Myocyte (in vitro differentiated cells): ENCODE data around the gene ATAD5. TPM values are rescaled to one million over a fixed set of nuclear protein-coding genes. Genes with fewer than 3 reads are reported as not detected.
"Not testable (repeated sequence)": the region's sequence is repeated elsewhere in the genome, so short reads cannot be mapped to it uniquely, and the experiment has no call there.

Experiments used
- DNase-seq: peaks from one replicate; pipeline ENCODE4 v3.0.0-alpha.2; 2012; ENCODE audit warnings: low read depth
- total RNA-seq: library from RNA; depleted of rRNA; stranded (reverse); fragments of >200 nt; gene quantifications from 2 replicates; pipeline ENCODE4 v1.2.3, GENCODE V29; 2014

ATAD5 gene
- total RNA-seq, 1 donor from 2014 or later, result 0.67 TPM

- not testable (repeated sequence) for DNase-seq
These were observed 78.4 kb downstream of the ATAD5 start for GRCh38 chr17:30910151-30910550.

DNA sequence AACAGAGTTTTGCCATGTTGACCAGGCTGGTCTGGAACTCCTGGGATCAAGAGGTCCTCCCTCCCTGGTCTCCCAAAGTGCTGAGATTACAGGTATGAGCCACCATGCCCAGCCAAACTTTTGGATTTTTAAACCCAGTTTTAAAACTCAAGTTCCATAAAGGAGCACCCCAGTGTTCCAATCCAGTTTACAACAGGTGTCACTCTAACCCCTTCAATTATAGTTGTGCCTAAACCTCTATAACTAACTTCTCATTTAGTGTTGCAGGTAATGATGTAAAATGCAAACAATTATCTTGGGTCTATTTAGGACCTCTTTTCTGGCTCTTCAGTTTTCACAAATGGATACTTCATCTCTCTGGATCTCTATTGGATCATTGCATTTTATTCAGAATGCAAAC is 82.2 kb downstream of the ATAD5 start:
- DNase-seq, result no peak

DNA sequence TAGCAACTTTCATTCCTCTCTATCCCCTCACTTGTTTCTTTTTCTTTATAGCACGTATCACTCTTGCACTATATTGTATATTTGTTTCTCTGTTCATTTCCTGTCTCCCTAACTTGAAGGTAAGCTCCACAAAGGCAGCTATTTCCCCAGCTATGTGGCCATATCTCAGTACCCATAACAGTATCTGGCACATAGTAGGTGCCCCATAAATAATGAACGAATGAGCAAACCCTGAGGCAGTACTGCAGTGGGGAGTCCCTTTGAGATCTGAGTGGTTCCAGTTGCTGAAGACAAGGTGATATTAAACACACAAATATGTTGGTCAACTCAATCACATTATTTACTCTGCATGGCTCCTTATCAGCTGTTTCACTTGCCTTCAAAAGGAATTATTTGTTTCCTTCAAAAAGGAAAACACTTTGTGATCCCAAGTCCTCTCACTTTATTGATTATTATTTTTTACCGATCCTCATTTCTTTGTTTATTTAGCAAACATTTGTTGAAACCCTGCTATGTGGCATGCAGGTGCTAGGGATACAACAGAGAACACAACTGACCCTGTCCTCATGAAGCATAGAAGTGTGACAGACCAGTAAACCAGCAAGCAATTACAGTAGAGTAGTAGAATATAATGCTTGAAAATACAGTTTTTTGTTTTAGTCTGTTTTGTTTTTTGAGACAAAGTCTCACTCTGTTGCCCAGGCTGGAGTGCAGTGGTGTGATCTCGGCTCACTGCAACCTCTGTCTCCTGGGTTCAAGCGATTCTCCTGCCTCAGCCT is 84.3 kb downstream of the ATAD5 start:
- no peak for DNase-seq

DNA sequence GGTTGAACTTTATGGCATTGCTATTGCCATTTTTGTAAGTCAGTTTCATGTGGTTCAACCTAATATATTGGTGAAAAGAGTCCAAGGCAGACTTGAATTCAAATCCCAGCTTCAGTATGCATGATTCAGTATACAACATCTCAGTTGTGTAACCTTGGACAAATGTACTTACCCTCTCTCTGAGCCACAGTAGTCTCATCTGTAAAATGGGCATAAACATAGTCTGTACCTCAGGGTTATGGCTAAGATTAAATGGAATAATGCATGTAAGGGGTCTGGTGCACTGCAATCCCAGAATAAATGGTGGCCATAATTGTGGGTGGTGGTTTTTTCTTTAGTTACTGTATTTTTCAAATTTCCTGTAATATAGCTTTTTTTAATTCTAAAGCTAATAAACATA is 85.3 kb downstream of the ATAD5 start:
- DNase-seq, result no peak

GRCh38 chr17:30920282-30920681 is 88.5 kb downstream of the ATAD5 start:
- DNase-seq, result no peak

DNA sequence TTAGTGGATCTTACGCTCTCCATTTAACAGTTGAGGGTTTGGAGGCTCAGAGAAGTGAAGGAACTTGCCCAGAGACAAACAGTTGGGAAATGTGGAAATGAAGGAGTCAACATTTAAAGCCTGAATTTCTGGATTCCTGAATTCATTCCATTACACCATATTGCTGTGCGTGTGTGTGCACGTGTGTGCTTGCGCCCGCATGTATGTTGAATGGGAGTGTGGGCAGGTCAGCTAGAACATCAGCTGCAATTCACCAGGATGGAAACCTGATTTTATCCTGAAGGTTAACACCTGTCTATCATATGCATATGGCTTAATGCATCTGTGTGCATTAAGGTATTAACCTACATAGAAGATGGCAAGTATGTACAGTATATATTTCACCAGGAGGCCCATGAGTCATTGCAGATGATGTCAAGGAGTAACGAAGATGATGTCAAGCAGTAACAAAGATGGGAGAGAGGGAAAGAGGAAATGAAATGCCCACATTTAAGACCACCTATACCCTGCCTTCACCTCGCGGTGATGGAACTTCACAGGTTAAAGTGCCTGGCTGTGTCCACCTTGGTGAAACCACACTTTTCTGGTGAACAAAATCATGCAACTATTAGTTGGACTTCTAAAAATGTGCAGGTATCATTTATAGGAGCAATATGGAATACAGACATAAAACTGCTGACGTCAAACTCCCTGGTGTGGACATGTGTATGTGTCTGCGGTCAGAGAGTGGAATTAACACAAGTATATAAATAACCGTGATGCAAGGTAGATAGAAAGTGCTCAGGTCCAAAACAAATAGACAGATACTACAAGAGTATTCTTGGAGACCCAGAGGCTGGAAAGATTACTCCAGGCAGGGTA is 89.1 kb downstream of the ATAD5 start:
- no peak for DNase-seq

DNA sequence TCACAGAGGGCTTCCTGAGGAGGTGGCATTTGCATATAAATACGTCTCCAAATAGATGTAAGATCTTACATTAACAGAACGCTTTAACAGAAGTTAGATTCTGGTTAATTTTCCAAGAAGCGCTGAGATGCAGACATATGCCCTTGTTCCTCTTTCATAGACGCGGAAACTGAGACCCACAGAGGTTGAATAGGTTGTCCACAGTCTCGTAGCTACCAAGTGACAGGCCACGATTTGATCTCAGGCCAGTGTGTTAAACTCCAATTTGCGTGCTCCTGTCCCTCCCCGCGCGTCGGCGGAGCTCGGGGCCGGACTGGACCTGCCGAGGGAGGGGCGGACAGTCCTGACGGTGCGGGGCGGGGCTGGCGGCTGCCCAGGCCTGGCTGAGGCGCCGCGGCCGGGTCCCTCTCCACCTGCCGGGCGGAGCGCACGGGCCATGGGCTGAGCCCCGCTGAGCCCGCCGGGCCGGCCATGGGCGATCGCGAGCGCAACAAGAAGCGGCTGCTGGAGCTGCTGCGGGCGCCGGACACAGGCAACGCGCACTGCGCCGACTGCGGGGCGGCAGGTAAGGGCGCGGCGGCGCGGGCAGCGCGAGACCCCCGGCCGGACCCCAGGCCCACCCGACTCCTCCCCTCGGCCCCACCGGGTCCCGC is 89.9 kb downstream of the ATAD5 start, which contains the start of gene ADAP2:
Gene ADAP2 (plus strand): TSS at position 402 of the 653 bp plus-strand sequence. CDS start 70 bp downstream, at position 472.
- no peak for DNase-seq

DNA sequence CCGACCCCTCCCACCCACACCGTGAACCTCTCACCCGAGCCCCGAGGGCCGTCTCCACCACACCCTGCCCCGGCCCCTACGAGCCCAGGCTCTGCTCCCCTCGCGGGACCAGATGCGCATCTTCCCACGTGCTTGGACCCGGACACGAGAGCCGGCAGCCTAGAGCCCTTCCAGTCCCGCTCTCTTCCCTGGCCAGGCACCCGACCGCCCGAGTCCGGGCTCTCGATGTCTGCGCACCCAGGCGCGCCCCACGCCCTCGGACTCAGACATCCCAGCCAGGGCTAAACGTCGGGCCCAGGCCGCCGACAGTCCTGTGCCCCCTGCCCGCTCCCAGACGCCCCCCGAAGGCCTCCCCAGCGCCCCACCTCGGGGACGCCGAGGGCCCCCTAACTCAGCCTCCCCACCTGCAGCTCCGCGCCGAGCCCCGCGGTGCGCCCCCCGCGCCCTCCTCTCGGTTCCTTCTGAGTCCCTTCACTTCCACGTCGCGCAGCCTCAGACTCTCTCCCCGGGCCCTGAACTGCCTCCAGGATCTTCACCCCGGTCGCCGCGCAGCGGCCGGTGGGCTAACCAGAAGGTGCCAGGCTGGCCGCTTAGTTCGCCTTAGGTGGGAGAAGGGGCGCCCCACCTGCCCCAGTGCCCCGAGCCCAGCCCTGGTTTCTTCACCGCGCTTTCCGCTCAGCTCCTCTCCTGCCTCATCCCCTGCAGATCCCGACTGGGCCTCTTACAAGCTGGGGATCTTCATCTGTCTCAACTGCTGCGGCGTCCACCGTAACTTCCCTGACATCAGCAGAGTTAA is 90.7 kb downstream of the ATAD5 start:
- DNase-seq, result no peak

DNA sequence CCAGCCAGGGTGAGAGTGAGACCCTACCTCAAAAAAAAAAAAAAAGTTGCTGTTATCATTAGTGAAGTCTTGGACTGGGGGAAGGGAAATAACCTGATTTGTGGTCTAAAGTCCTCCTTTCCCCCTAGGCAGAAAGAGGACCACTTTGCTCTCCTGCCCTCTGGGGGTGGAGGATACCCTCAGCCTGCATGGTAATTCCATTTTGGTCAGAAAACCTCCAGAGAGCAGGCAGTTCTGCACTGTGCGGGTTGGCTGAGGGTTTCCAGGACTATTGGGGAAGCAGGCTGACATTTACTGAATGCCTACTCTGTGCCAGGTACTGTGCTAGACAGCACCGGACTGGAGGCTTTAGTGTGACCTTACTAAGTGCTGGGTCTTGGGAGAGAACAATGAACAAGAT is 92.6 kb downstream of the ATAD5 start:
- DNase-seq, result no peak

GRCh38 chr17:30926516-30926915 is 94.8 kb downstream of the ATAD5 start:
- DNase-seq, result no peak

DNA sequence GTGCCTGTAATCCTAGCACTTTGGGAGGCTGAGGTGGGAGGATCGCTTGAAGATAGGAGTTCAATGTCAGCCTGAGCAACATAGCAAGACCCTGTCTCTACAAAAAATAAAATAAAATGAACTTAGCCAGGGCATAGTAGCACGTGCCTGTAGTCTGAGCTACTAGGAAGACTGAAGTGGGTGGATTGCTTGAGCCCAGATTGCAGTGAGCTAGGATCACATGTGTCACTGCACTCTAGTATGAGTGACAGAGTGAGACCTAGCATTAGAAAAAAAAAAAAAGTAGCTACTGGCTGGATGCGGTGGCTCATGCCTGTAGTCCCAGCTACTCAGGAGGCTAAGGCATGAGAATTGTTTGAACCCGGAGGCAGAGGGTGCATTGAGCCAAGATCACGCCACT is 96.0 kb downstream of the ATAD5 start:
- DNase-seq, result no peak

GRCh38 chr17:30928584-30928983 is 96.8 kb downstream of the ATAD5 start:
- no peak for DNase-seq

DNA sequence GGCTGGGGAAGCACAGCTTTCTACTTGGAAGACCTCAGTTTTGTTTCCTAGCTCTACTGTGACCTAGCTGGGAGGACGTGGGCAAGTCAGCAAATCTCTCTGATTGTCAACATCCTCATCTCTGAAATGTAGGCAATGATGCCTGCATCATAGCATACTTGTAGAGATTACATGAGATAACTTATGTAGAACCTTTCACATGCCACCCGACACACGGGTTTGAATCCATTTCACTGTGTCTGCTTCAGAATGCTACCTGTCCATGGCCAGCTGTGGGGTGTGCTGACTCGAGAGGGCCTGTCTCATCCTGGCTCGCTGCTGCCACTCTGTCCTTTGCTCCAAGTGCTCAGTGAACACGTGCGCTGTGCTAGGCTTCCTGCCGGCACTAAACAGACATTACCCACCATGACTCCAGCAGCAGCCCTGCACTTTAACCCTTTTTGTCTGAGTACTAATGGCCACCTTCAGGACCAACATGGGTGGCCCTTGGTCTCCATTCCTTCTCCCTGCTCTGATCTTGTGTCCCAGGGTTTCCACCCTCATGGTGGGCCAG is 97.4 kb downstream of the ATAD5 start:
- no peak for DNase-seq

DNA sequence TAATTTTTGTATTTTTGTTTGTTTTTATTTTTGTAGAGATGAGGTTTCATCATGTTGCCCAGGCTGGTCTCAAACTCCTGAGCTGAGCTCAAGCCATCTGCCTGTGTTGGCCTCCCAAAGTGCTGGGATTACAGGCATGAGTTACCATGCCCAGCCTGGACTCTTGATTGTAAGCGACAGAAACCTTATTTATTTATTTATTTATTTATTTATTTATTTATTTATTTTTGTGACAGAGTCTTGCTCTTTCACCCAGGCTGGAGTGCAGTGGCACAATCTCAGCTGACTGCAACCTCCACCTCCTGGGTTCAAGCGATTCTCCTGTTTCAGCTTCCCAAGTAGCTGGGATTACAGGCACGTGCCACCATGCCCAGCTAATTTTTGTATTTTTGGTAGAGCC is 98.1 kb downstream of the ATAD5 start:
- DNase-seq, result not testable (repeated sequence)

GRCh38 chr17:30930495-30930894 is 98.7 kb downstream of the ATAD5 start:
- no peak for DNase-seq

DNA sequence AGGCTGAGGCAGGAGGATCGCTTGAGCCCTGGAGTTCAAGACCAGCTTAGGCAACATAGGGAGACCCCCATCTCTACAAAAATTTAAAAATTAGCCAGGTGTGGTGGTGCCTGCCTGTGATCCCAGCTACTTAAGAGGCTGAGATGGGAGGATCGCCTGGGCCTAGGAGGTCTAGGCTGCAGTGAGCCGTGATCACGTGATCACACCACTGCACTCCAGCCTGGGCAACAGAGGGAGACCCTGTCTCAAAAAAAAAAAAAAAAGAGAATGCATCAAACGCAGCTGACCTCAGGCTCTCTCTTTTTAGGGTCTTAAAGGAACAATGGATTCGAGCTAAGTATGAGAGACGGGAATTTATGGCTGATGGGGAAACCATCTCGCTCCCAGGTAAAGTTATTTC is 99.8 kb downstream of the ATAD5 start:
- DNase-seq, result not testable (repeated sequence)

DNA sequence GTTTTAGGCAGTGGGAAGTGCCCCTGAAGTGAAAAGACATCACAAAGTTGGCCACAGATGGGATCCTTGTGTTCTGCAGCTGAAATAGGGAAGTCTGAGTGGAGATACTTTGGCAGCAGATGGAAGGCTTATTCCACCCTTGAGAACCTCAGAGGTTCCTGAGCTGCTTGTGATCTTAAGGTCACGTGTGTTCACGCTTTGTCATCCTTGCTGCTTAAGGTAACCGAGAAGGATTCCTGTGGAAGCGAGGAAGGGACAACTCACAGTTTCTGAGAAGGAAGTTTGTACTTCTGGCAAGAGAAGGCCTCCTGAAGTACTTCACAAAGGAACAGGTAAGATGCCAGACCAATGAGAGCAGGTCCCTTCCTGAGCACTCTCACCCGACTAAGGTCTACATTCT is 102.2 kb downstream of the ATAD5 start:
- DNase-seq, result no peak

- no peak for DNase-seq
These were observed 107.4 kb downstream of the ATAD5 start for GRCh38 chr17:30939051-30939689.

GRCh38 chr17:30942308-30943079 is 110.7 kb downstream of the ATAD5 start:
- no peak for DNase-seq
